Subcutaneous adipose tissue (tissue), 4 donors: ENCODE results near the gene MAMDC2. TPM values are rescaled to one million over a fixed set of nuclear protein-coding genes. Genes with fewer than 3 reads are reported as not detected.

ENCODE experiments used
- CTCF ChIP-seq: fragments of 450-650 bp; IDR thresholded peaks from one replicate; pipeline ENCODE4 v1.5.1; 2016; ENCODE audit warnings: low read depth, mild to moderate bottlenecking, control low read depth, antibody characterized with exemption, moderate library complexity
- total RNA-seq, 4 donors: library from RNA; depleted of rRNA; stranded (reverse); fragments of >200 nt; gene quantifications; one replicate each; pipeline ENCODE4 v1.1.0, GENCODE V29; 2016

Gene MAMDC2
- total RNA-seq, 4 donors from 2014 or later, result 18.3 to 46.0 (median 21.8) TPM

- TF ChIP-seq CTCF, result no peak
Measured at GRCh38 chr9:70106571-70106970, 62.9 kb downstream of the MAMDC2 start.

- TF ChIP-seq CTCF, result no peak
Measured at GRCh38 chr9:70107558-70107957, 63.9 kb downstream of the MAMDC2 start.

GRCh38 chr9:70108181-70108580, 64.5 kb downstream of the MAMDC2 start:
- TF ChIP-seq CTCF, result no peak

GRCh38 chr9:70110194-70111041, 66.8 kb downstream of the MAMDC2 start:
- TF ChIP-seq CTCF, result no peak

GRCh38 chr9:70111042-70111602, 67.5 kb downstream of the MAMDC2 start:
- TF ChIP-seq CTCF, result no peak

- no peak for TF ChIP-seq CTCF
Measured at GRCh38 chr9:70111641-70112236, 68.1 kb downstream of the MAMDC2 start.

GRCh38 chr9:70112981-70113380, 69.3 kb downstream of the MAMDC2 start:
- TF ChIP-seq CTCF, result no peak
